ENCODE measurements around the gene PRM1.

Gene PRM1

DNA sequence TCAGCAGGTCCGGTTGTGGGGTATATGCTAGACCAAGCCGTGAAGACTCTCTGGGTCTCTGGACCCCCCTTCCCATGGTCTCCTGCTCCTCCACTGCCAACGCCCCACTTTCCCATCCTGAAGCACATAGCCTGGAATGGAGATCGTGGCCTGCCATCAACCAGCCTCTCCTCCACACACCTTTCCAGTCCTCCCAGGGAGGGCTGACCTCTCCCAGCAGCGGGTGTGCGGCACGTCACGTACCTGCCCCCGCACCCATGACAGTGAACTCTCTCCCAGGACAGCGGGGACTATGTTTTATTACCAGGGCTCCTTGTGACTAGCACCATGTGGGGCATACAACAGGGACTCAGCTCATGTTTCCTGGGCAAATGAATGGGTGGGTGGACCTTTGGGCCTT, 9.5 kb downstream of the PRM1 start:
- no peak for DNase-seq

DNA sequence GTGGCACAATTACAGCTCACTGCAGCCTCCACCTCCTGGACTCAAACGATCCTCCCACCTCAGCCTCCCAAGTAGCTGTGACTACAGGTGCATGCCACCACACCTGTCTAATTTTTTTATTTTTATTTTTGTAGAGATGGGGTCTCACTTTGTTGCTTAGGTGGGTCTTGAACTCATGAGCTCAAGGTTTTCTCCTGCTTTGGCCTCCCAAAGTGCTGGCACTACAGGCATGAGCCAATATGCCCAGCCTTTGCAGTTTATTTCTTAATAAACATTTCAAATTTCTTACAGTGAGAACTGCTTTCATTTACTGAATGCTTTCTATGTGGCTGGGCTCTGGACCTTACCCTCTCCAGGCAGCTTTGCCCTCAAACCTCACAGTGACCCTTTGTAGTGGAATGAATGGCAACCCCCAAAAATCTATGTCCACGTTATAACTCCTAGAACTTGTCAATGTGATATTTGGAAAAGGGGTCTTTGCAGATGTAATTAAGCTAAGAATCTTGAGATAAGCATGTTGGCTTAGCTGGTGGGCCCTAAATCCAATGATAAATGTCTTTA, 10.4 kb downstream of the PRM1 start:
- DNase-seq, result no peak

DNA sequence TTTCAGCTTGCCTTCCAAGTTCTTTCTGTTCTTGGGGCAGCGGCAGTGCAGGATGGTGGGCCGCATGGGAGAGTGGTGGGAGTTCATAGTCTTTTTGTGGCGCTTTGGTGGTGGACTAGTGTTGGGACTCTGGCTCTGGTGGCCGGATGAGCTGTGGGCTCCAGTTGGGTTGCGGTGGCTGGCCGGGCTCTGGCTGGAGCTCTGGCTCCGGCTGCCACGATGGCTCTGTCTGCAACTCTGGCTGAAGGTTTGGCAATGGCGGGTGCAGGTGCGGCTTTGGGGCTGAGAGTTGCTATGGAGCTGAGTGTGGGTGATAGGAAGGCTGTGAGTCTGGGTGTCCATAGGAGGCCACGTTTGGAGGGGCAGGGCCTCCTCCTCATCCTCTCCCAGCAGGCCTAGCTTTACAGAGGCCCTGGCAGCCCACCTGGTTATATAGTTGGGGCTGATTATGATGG, 12.2 kb downstream of the PRM1 start, which contains the start of gene TNP2:
Gene TNP2, minus strand, starts transcription at position 405 of the 455 bp plus-strand sequence. Its CDS starts 63 bp downstream, at position 342.
- no peak for DNase-seq

DNA sequence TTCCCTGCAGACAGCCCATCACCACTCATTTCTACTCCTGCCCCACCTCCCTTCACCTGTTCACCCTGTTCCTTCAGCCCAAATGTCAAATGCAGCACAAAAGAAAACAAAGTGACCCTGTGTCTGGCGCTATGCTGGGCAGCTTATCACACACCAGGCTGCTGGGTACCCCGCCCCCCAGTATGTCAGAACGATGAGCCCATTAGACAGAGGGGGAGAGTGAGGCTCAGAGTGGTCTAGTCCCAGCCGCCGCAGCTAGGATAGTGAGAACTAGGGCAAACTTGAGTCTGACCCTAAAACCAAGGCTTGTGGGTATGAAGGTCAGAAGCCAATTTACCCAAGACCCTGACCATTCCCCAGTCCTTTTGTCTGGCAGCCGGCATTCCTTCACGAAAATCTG, 16.0 kb downstream of the PRM1 start:
- no peak for DNase-seq

DNA sequence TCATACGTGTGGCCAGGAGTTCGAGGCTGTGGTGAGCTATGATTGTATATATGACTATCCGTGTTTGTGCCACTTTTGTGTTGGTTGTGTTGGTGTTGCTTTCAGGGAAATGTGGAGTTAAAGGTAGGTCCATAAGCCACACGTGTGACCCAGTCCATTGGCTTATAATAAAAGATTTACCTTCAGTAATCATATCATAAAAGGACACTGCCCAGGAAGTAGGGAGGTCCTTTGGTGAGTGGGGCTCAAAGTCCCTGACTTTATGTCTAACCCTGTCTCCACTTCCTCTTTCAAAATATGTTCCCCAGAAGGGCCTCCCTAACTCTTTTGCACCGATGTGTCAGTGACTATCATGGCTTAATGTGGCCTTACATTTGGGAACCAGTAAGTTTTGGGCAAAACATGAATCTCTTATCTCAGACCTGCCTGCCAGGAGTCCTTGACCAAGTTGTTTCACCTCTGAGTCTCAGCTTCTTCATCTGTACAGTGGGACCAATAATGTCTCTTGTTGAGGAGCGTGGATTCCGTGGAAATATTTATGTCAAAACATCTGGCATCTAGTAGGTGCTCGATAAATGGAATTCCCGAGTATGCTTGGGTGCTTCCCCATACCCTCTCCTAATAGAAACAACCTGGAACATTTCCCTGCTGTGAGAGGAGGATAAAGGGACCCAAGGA, 16.8 kb downstream of the PRM1 start:
- no peak for DNase-seq

DNA sequence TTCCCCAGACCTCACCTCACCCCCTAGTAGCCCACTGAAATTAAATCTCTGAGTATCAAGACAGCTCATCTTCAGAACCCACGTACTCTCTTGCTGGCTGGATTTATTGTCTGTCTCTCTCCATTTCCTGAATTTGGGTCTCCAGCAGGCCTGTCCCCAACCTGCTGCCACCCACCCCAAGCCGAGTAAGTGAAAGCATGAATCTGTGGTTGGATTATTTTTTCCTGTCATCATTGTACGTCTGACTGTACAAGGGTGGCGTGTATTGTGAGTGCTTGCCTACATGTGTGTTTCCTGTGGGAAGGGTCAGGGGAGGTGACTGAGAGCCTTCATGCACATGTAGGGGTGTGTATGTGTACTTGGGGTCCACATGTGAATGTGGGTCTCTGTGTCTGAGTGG, 17.4 kb downstream of the PRM1 start:
- no peak for DNase-seq

DNA sequence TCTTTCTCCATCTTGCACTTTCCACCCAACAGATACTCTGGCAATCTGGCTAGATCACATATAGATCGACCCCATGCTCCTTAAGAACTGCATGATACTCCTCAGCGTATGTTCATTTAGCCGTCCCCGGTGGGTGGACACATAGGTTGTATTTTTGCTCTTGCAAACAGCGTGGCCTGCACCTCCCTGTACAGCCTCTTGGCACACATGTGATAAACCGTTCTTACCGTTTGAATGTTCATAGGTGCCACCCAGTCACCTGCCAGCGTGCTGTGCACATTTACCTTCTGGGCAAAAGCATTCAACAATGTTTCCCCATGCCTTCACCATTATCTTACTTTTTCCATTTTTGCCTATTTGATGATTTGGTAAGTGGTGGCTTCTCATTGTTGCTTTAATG, 18.2 kb downstream of the PRM1 start:
- no peak for DNase-seq

DNA sequence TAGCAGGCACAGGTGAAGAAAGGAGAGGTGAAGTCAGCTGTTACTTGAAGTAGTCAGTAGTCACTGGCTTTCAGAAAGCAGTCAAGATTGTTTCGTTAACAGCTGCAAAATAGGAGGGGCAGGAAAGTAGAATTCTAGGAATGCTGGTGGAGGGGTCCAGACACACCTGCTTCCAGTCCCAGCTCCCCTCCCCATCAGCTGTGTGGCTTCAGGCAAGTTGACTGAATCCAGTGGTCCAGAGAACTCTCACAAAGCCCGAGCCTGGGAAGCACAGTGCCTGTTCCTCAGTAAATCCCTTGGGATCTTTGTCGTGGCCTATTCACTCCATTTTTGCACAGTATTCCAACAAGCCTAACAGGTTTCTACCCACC, 20.5 kb downstream of the PRM1 start:
- no peak for DNase-seq

DNA sequence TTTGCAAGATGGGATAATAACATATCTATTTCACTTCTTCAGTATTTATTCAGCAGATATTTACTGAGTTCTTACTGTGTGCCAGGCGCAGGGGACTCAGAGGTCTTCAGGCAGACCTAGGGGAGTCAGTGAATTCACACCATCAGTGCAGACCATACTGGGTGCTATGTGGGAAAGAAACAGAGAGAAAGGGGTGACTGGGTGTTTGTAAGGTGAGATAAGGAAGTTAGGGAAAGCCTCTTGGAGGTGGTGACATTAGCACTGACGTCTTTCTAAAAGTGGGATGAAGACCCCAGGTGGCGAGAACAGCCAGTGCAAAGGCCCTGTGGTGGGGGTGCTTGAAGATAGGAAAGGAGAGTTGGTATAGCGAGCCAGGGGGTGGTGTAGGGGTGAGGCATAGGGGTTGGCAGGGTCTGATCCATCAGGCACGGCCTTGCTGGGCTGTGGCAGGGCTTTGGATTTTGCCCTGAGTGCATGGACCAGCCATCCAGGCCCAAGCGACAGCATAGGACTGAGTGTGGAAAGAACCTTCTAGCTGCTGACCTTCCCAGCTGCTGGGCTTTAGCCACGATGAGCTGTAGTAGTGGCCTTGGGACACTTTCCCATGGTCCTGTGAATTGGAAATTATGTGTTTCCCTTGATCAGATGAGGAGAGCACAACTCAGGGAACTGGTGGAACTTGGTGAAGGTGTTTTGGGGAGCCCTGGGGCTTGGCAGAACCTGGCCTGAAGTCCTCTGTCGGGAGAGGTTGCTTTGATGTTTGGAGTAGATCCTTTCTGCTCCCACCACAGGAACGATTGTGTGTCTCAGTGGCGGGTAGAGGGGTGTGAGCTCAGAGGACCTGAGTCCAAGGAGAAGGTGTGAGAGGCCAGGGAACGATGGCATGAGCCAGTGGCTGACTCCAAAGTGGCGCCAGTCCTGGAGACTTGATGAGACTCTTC, 21.2 kb downstream of the PRM1 start:
- no peak for DNase-seq

DNA sequence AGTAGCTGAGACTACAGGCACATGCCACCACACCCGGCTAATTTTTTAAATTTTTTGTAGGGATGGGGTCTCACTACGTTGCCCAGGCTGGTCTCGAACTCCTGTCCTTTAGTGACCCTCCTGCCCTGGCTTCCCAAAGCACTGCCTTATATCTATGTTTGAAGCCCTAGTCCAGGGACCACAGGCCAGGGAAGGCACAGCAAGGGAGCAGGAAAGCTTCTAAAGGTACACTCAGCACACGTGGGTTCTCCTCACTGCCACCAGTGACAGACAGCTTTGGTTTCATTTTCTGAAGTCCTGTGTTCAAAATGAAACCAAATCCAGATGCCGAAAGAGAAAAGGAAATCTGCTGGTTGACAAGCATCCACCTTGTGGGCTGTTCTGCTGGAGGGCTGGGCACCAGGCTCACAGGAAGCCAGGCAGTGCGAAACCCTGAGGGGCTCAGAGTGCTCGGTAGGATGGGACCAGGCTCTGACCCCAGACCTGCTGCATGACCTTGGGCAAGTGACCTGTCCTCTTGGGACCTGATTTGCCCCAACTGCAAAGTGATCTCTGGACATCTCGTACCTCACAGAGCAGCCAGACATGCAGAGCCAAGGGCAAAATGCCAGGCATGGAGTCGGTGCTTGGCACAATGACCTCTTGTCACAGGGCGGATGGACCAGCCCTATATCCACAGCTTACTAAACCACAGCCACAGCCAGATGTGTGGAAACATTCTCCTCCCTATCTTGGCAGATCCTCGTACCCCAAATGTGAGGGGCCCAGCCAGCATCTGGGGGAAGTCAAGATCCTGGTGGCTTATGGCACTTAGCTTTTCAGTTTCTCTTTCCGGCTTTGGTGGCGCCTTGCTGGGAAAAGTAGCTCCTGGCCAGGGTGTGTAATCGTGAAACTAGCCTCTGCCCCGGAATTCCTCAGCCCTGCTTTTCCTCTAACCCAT, 22.3 kb downstream of the PRM1 start:
- no peak for DNase-seq

DNA sequence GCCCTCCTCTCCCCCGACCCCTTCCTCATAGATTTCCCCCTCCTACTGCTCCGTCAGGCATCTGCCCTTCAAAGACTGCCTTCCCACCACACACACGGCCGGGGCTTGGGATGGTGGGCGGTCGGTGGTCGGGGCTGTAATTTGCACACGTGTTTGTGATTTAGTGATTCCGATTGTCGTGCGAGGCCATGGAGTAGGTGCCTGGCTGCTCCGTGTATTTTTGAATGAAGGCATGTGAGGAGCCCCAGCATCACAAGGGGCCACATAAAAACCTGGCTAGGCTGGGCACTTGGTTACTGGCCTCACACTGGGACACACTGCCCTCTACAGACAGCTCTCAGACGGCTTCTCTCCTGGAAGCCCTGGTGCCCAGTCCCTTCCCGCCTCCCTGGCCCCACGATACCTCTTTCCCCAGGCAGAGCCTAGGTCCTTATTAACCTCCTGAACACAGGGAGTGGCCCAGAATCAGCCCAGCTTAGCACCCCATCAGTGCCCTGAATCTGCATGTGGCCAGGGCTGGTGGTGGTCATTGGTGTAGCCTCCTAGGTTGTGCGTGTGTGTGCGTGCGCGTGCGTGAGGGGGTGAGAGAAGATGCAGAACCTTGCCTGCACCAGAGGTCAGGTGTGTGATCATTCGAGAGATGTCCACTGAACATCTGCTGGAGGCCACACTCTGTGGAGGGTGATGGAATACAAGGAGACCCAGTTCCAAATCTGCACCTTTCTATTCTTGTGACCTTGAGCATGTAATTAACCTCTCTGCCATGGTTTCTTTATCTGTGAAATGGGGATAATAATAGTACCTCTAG, 23.8 kb downstream of the PRM1 start:
- DNase-seq, result no peak

DNA sequence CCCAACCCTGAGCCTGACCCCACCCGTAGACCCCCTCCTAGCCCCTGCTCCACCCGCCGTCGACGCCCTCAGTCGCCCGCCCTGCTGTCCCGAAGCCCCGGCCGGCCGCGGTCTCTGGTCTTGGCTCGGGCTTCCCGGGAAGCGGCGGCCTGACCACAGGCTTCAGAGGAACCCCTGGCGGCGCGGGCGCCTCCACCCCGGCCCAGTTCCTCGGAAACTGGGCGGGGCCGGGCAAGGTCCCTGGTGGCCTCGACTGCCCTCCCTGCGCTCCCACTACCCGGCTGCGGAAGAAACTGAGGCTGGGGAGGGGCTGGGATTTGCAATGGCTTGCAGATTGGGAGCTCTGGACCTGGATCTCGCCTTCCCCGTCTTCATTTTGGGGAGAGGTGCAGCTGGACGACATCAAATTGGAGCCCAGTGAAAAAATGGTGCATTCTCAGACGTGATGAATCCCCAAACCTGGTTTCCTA, 24.4 kb downstream of the PRM1 start:
- DNase-seq, result no peak

DNA sequence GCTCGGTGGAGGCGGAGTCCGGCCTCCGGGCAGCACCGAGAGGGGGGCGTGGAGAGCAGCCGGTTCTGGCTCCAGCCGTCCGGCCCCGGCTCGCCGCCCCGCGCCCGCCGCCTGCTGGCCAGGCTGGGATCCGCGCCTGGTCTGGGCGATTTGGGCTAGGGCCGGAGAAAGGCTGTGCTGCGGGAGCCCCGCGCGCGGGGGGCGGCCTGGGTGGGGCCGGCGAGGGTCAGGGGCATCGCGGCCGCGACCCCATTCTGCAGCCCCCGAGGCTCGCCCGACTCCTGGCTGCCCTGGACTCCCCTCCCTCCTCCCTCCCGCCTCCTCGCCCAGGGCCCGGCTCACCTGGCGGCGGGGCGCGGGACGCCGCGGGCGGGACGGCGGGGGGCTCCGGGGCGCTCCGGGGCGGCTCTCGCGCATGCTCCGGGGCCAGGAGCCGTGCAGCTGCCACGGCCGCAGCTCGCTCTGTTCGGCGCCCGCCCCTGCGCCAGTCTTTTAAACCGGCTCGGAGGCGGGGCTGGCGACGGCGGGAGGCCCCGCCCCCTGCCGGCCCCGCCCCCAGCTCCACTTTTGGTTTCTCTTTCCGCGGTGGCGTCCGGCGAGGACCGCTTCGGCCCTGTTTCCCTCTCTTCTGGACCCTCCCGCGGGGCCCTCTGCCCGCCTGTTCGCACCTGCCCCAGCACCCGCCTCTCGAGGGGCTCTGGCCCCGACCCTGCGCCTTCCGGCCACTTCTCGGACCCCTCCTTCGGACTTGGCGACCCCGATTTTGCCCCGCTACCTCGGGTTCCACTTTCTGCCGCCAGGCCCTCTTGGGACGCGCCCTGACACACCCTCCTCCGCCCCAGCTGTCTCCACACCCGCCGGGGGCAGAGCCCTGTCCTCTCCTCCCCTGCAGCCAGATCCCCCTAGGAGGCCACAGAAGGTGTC, 25.1 kb downstream of the PRM1 start, which contains the start of gene SOCS1:
Gene SOCS1, minus strand, starts transcription at position 468 of the 924 bp plus-strand sequence. CDS start 726 bp downstream, outside the sequence.
- DNase-seq, result peak; percentile 79

DNA sequence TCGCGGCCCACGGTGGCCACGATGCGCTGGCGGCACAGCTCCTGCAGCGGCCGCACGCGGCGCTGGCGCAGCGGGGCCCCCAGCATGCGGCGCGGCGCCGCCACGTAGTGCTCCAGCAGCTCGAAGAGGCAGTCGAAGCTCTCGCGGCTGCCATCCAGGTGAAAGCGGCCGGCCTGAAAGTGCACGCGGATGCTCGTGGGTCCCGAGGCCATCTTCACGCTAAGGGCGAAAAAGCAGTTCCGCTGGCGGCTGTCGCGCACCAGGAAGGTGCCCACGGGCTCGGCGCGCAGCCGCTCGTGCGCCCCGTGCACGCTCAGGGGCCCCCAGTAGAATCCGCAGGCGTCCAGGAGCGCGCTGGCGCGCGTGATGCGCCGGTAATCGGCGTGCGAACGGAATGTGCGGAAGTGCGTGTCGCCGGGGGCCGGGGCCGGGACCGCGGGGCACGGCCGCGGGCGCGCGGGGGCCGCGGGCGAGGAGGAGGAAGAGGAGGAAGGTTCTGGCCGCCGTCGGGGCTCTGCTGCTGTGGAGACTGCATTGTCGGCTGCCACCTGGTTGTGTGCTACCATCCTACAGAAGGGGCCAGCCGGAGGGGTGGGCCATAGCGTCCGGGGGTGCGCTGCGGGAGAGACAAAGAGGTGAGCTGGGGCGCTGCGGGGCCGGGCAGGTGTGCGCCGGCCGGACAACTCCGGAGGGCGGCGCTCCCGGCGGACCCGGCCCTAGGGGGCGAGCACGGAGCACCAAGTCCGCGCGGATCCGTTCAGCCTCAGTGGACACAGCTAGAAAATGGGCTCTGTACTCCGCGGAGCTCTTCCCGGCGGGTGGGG, 26.0 kb downstream of the PRM1 start:
- peak; percentile 64 for DNase-seq

DNA sequence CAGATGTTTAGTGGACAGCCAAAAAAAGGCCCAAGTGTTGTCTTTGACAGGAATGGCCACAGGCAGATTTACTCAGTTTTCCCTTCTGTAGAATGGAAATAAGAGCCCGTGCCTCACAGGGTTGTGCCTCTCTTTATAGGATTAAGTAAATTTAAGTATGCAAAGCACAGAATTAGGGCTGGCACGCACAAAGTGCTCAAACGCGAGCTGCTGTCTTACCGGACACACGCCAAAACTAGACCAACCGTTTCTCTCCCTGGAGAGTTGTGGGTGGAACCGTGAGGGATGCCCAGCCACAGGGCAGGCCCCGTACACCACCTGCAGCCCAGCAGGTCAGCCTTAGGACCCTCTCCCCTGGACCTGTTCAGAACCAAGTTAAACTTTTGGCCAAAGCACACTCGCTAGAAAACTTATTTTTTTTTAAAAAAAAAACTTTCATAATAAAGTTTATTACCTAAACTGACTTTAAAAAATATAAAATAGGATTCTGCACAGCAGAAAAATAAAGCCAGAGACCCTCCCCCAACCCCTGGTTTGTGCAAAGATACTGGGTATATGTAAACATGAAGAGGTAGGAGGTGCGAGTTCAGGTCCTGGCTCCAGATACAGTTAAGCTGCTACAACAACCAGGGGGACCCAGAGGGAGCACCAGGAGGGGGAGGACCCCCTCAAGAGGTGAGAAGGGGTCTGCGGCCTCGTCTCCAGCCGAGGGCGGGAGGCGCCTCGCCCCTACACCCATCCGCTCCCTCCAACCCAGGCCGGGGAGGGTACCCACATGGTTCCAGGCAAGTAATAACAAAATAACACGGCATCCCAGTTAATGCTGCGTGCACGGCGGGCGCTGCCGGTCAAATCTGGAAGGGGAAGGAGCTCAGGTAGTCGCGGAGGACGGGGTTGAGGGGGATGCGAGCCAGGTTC, 26.9 kb downstream of the PRM1 start:
- no peak for DNase-seq

DNA sequence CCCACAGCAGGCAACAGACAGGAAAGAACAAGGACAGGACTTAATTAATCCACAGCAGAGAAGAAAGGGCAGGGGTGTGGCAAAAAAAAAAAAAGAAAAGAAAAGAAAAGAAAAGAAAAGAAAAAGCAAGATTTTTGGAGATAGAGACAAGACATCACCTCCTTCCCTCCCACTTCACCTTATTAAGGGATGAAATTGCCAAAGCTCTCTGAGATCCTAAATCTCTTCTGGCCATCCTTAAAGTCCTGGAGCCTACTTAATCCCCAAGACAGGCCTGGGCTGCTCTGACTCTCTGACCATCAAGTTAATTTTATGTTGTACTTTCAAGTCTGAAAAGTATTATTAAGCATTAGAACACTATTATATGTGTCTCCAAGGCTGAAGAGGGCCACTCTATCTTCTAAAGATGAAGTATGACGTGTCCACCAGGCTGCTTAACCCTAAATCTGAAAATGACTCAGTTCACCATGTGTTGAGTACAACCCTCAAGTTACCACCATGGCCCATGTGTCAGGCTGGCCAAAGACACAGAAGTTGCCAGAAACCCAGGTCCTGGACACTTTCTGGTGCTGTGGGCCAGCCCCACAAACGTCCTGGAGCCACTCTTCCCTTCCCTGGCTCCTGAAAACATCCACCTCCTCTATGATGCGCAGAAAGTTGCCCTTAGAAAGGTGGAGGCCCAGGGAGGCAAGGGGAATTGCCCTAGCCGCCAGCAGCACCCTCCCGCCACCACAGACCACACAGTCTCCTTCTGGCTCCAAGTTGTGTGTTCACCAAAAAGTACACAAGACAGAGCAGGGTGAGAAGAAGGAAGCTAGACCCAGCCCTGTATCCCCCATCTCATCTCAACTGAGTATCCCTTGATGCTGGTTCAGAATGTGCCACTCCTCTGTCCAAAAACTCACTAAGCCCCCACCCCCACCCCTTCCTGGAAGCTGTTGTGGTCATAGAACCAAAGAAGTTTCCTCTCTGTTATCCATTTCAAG, 27.8 kb downstream of the PRM1 start:
- DNase-seq, result peak; percentile 32

DNA sequence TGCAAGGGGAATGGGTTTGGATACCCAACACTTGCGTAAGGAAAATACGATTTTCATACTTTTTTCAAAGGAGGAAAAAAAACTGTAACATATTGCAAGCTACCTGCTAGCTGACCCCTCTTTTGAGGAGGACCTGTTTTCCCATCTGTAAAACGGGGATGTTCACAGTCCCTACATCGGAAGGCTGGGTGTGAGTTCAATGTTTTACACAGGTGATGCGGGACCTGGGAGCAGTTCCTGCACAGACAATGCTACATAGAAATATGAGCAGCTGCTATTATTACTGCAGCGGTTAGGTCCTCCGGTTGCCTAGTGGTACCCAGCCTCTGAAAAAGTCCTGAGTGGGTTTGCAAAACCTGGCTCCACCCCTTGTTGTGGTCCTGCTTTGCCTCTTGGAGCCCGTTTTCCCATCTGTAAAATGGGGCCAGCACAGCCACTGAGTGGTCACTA, 28.6 kb downstream of the PRM1 start:
- no peak for DNase-seq
